WTC11 (cell line): ENCODE results near the gene SLC9A9.

Experiments used
- E2F4 ChIP-seq: sonication (generic); formaldehyde crosslinking; IDR thresholded peaks from 2 replicates; pipeline ENCODE4 v1.8.1; 2022; ENCODE audit warnings: low read depth, mild to moderate bottlenecking, moderate library complexity, missing genetic modification reagents, borderline replicate concordance
- MYBL2 ChIP-seq: sonication (generic); formaldehyde crosslinking; IDR thresholded peaks from 2 replicates; pipeline ENCODE4 v1.8.1; 2023; ENCODE audit warnings: mild to moderate bottlenecking, moderate library complexity, missing genetic modification reagents
- PRRX2 ChIP-seq: fragments of 250-450 bp; sonication (Bioruptor Pico); IDR thresholded peaks from 2 replicates; pipeline ENCODE4 v1.8.0; 2021; ENCODE audit warnings: mild to moderate bottlenecking
- TEAD4 ChIP-seq: sonication (generic); formaldehyde crosslinking; IDR thresholded peaks from 2 replicates; pipeline ENCODE4 v1.8.0; 2022; ENCODE audit warnings: mild to moderate bottlenecking, missing genetic modification reagents
- USF2 ChIP-seq: sonication (generic); formaldehyde crosslinking; IDR thresholded peaks from 2 replicates; pipeline ENCODE4 v1.8.1; 2023; ENCODE audit warnings: mild to moderate bottlenecking, missing genetic modification reagents, moderate library complexity
- ZNF138 ChIP-seq: sonication (generic); formaldehyde crosslinking; conservative IDR thresholded peaks from 2 replicates; pipeline ENCODE4 v1.8.1; 2022; ENCODE audit warnings: mild to moderate bottlenecking, moderate library complexity, missing genetic modification reagents
- ZNF317 ChIP-seq: sonication (generic); formaldehyde crosslinking; IDR thresholded peaks from 2 replicates; pipeline ENCODE4 v1.8.1; 2023; ENCODE audit warnings: low read depth, mild to moderate bottlenecking, moderate library complexity, missing genetic modification reagents, borderline replicate concordance
- ZSCAN18 ChIP-seq: fragments of 250-450 bp; sonication (Bioruptor Pico); IDR thresholded peaks from 2 replicates; pipeline ENCODE4 v2.1.2; 2022; ENCODE audit warnings: mild to moderate bottlenecking, moderate library complexity
- TF ChIP-seq, protein P1 (sequence below): fragments of 200-600 bp; IDR thresholded peaks from 2 replicates; pipeline ENCODE4 v1.8.0; 2022; ENCODE audit warnings: antibody characterized with exemption
- TF ChIP-seq, protein P2 (sequence below): sonication (generic); formaldehyde crosslinking; IDR thresholded peaks from 2 replicates; pipeline ENCODE4 v1.8.0; 2022; ENCODE audit warnings: mild to moderate bottlenecking, missing genetic modification reagents
- TF ChIP-seq, protein P3 (sequence below): sonication (generic); formaldehyde crosslinking; conservative IDR thresholded peaks from 2 replicates; pipeline ENCODE4 v1.8.1; 2023; ENCODE audit warnings: mild to moderate bottlenecking, low read depth, missing genetic modification reagents, moderate library complexity

GRCh38 chr3:143412084-143412483 lies 436.2 kb downstream of the SLC9A9 start:
- TF ChIP-seq PRRX2 (CRISPR knock-in tag), result no peak
- TF ChIP-seq USF2 (CRISPR knock-in tag), result no peak
- TF ChIP-seq ZNF317, result no peak
- TF ChIP-seq, protein P1, sequence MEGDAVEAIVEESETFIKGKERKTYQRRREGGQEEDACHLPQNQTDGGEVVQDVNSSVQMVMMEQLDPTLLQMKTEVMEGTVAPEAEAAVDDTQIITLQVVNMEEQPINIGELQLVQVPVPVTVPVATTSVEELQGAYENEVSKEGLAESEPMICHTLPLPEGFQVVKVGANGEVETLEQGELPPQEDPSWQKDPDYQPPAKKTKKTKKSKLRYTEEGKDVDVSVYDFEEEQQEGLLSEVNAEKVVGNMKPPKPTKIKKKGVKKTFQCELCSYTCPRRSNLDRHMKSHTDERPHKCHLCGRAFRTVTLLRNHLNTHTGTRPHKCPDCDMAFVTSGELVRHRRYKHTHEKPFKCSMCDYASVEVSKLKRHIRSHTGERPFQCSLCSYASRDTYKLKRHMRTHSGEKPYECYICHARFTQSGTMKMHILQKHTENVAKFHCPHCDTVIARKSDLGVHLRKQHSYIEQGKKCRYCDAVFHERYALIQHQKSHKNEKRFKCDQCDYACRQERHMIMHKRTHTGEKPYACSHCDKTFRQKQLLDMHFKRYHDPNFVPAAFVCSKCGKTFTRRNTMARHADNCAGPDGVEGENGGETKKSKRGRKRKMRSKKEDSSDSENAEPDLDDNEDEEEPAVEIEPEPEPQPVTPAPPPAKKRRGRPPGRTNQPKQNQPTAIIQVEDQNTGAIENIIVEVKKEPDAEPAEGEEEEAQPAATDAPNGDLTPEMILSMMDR, result no peak
- TF ChIP-seq E2F4, result no peak
- TF ChIP-seq ZSCAN18 (CRISPR knock-in tag), result no peak
- TF ChIP-seq, protein P2, sequence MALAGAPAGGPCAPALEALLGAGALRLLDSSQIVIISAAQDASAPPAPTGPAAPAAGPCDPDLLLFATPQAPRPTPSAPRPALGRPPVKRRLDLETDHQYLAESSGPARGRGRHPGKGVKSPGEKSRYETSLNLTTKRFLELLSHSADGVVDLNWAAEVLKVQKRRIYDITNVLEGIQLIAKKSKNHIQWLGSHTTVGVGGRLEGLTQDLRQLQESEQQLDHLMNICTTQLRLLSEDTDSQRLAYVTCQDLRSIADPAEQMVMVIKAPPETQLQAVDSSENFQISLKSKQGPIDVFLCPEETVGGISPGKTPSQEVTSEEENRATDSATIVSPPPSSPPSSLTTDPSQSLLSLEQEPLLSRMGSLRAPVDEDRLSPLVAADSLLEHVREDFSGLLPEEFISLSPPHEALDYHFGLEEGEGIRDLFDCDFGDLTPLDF (CRISPR knock-in tag), result no peak
- TF ChIP-seq MYBL2 (CRISPR knock-in tag), result no peak
- no peak for TF ChIP-seq ZNF138 (CRISPR knock-in tag)
- TF ChIP-seq, protein P3, sequence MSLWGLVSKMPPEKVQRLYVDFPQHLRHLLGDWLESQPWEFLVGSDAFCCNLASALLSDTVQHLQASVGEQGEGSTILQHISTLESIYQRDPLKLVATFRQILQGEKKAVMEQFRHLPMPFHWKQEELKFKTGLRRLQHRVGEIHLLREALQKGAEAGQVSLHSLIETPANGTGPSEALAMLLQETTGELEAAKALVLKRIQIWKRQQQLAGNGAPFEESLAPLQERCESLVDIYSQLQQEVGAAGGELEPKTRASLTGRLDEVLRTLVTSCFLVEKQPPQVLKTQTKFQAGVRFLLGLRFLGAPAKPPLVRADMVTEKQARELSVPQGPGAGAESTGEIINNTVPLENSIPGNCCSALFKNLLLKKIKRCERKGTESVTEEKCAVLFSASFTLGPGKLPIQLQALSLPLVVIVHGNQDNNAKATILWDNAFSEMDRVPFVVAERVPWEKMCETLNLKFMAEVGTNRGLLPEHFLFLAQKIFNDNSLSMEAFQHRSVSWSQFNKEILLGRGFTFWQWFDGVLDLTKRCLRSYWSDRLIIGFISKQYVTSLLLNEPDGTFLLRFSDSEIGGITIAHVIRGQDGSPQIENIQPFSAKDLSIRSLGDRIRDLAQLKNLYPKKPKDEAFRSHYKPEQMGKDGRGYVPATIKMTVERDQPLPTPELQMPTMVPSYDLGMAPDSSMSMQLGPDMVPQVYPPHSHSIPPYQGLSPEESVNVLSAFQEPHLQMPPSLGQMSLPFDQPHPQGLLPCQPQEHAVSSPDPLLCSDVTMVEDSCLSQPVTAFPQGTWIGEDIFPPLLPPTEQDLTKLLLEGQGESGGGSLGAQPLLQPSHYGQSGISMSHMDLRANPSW, result no peak
- TF ChIP-seq TEAD4, result no peak
